NT2/D1 (cell line): ENCODE measurements around the gene RNF215.

Experiments used
- SUZ12 ChIP-seq: IDR thresholded peaks from 2 replicates; pipeline ENCODE4 v1.6.1; 2011; ENCODE audit not compliant: insufficient read length, insufficient read depth; ENCODE audit errors: extremely low read depth
- YY1 ChIP-seq: IDR thresholded peaks from 2 replicates; pipeline ENCODE4 v1.6.1; 2011; ENCODE audit not compliant: insufficient read length, insufficient read depth
- ZNF274 ChIP-seq: IDR thresholded peaks from 2 replicates; pipeline ENCODE4 v1.6.1; 2011; ENCODE audit warnings: mild to moderate bottlenecking, low read depth, low read length

GRCh38 chr22:30357650-30358215 is 29.5 kb downstream of the RNF215 start:
- no peak for TF ChIP-seq SUZ12
- TF ChIP-seq ZNF274: no peak
- no peak for TF ChIP-seq YY1
